HepG2 (cell line): ENCODE data around the gene PBX4. TPM values are rescaled to one million over a fixed set of nuclear protein-coding genes. Genes with fewer than 3 reads are reported as not detected.

Experiments
- ATAC-seq: fragments of 200-7000 bp; cut with Tn5 transposase; 3 replicates; pipeline ENCODE4 v1.9.1; 2020; ENCODE audit warnings: mild to moderate bottlenecking, moderate library complexity
- BruUV-seq: library from RNA; stranded (reverse); fragments of 400-500 nt; replicated peaks from 2 replicates; lab custom pipeline; 2021; lab: Mats Ljungman, UMichigan
- CTCF ChIA-PET: fragments of 300-600 bp; formaldehyde crosslinking; extraction: SDS; loops from one replicate; lab custom pipeline; 2021; ENCODE audit warnings: low total read pairs, inconsistent platforms, low intra/inter-chr PET ratio; lab: Yijun Ruan, JAX
- POLR2A ChIA-PET: fragments of 350-600 bp; sonication (Branson Sonifier 250); formaldehyde crosslinking; loops from one replicate; lab custom pipeline; 2020; ENCODE audit warnings: antibody characterized with exemption, inconsistent platforms; lab: Yijun Ruan, JAX
- DNase-seq: peaks from one replicate; pipeline ENCODE4 v3.0.0-alpha.2; 2015; ENCODE audit warnings: low spot score
- FAIRE-seq: peaks from 3 replicates; lab custom pipeline; 2011; peaks lifted over from hg19 to GRCh38; lab: Jason Lieb, UNC
- H2AFZ ChIP-seq: one replicate; pipeline ENCODE4 v1.6.1; 2011; ENCODE audit warnings: low read length, inconsistent platforms
- H3K27ac ChIP-seq: fragments of 300-600 bp; 3 replicates; pipeline ENCODE4 v1.8.0; 2011; ENCODE audit warnings: mixed run types, mild to moderate bottlenecking, mixed read lengths, low read length, inconsistent platforms; ENCODE audit not compliant: insufficient read depth; ENCODE audit errors: extremely low read length
- H3K27me3 ChIP-seq, 2 experiments: fragments of 200-600 bp in 1 of 2; 2 replicates in 1 of 2; 3 replicates in 1 of 2; pipeline versions ENCODE4 v1.6.0 to v1.8.0; 2011; ENCODE audit warnings: low read length in 2 of 2, mild to moderate bottlenecking in 2 of 2, moderate library complexity in 2 of 2, inconsistent platforms in 1 of 2; ENCODE audit not compliant: insufficient read depth in 2 of 2, control insufficient read depth in 1 of 2
- H3K36me3 ChIP-seq, 2 experiments: fragments of 200-600 bp in 1 of 2; replicated peaks in 1 of 2; 2 replicates in 1 of 2; 3 replicates in 1 of 2; pipeline versions ENCODE4 v1.5.1 to v1.8.0; 2011; ENCODE audit warnings: low read length in 2 of 2, inconsistent platforms in 1 of 2; ENCODE audit not compliant: insufficient read depth in 2 of 2, control insufficient read depth in 1 of 2
- H3K4me1 ChIP-seq: 2 replicates; pipeline ENCODE4 v1.5.1; 2012; ENCODE audit warnings: low read length, inconsistent platforms; ENCODE audit not compliant: insufficient read depth
- H3K4me2 ChIP-seq: 2 replicates; pipeline ENCODE4 v1.6.0; 2011; ENCODE audit warnings: low read depth, low read length, inconsistent platforms
- H3K4me3 ChIP-seq, 3 experiments: fragments of 200-600 bp in 1 of 3; sonication (generic), shearing (Covaris generic) in 1 of 3; replicated peaks in 1 of 3; 2 replicates each; pipeline ENCODE4 v1.5.1; 2011 to 2016; ENCODE audit warnings: low read length in 3 of 3, inconsistent platforms in 2 of 3, low read depth in 2 of 3, mild to moderate bottlenecking in 2 of 3, control low read depth in 1 of 3, mixed read lengths in 1 of 3; ENCODE audit not compliant: insufficient read depth in 1 of 3
- H3K79me2 ChIP-seq: one replicate; pipeline ENCODE4 v1.6.1; 2011; ENCODE audit warnings: low read length, inconsistent platforms; ENCODE audit not compliant: insufficient read depth
- H3K9ac ChIP-seq: 2 replicates; pipeline ENCODE4 v1.6.0; 2011; ENCODE audit warnings: mild to moderate bottlenecking, low read depth, low read length, inconsistent platforms; ENCODE audit not compliant: insufficient read depth
- H3K9me3 ChIP-seq: 2 replicates; pipeline ENCODE4 v1.5.1; 2012; ENCODE audit warnings: mild to moderate bottlenecking, low read length
- H4K20me1 ChIP-seq: 2 replicates; pipeline ENCODE4 v1.6.0; 2011; ENCODE audit warnings: inconsistent platforms, mild to moderate bottlenecking, low read length, moderate library complexity; ENCODE audit not compliant: insufficient read depth
- AGO2 ChIP-seq: fragments of 200-400 bp; formaldehyde crosslinking; optimal IDR thresholded peaks from 2 replicates; pipeline ENCODE3; 2017; ENCODE audit warnings: mild to moderate bottlenecking, low read depth, low read length, moderate library complexity
- ZNF205 ChIP-seq: IDR thresholded peaks from 2 replicates; pipeline ENCODE4 v1.6.1; 2018; ENCODE audit warnings: missing biosample characterization, missing genetic modification reagents
- ZNF644 ChIP-seq: IDR thresholded peaks from 2 replicates; pipeline ENCODE4 v1.6.1; 2016; ENCODE audit warnings: low read depth
- ZNF746 ChIP-seq: sonication (generic); formaldehyde crosslinking; IDR thresholded peaks from 2 replicates; pipeline ENCODE4 v1.8.0; 2022; ENCODE audit warnings: mild to moderate bottlenecking, missing genetic modification reagents
- ZNF891 ChIP-seq: sonication (generic); formaldehyde crosslinking; IDR thresholded peaks from 2 replicates; pipeline ENCODE4 v1.5.0; 2020; ENCODE audit warnings: mild to moderate bottlenecking, missing genetic modification reagents
- whole genome bisulfite sequencing: methylation state at CpG from one replicate; pipeline ENCODE4 v1.1.6; 2017; ENCODE audit warnings: low lambda C conversion rate; 5-methylcytosine and 5-hydroxymethylcytosine counted together
- in situ Hi-C: cut with HindIII; loops from 2 replicates; pipeline ENCODE4 v1.10.0; 2017; ENCODE audit warnings: low pct_unique_long_range_greater_than_20kb; ENCODE audit not compliant: extremely low pct_ligation_motif_present
- intact Hi-C: fragments of 100-400 bp; cut with micrococcal nuclease; formaldehyde crosslinking; loops from one replicate; pipeline ENCODE4 v1.10.0; 2022; ENCODE audit not compliant: unreplicated experiment
- polyA plus RNA-seq, 8 experiments: library from polyadenylated mRNA; depleted of rRNA in 3 of 8; stranded (reverse) in 7 of 8; unstranded in 1 of 8; fragments of >200 nt; fragmentation: Illumina TruSeq in 4 of 8; extraction: Trizol in 4 of 8; gene quantifications; 2 replicates each; pipeline versions ENCODE4 v1.2.1 to v1.2.3, GENCODE V29; 2011 to 2016; ENCODE audit warnings: low read depth in 4 of 8, missing spikeins in 1 of 8, mixed read lengths in 1 of 8; ENCODE audit not compliant: insufficient read depth in 1 of 8
- total RNA-seq, 5 experiments: library from RNA; depleted of rRNA; stranded (reverse); fragments of >200 nt; fragmentation: Illumina TruSeq; extraction: Trizol; gene quantifications; 2 replicates each; pipeline ENCODE4 v1.2.3, GENCODE V29; 2016; ENCODE audit warnings: low read depth in 1 of 5

Gene PBX4
- total and polyA plus RNA-seq, 2 of the 13 experiments (the other 11 are each of a cell fraction or from before 2014, with no cell fraction given) = not detected

GRCh38 chr19:19649155-19649554 is 30.7 kb upstream of the PBX4 start:
- intact Hi-C loops = no loop called here
- BruUV-seq = no TSS peak
- peaks cover 42 to 85% of the 10 kb centered on the region in 2 experiments; a peak in 4 of 5 replicates for H3K36me3 ChIP-seq
- DNase-seq (no peak), ATAC-seq (no peak)
- WGBS = 100% methylated on average over 6 of the region's 6 CpGs
- no peaks in the 10 kb centered on the region for H3K27me3 ChIP-seq
- H3K4me2 ChIP-seq = no peak overlapping the region
- no peak overlapping the region for H3K27ac ChIP-seq
- H3K9me3 ChIP-seq = no peaks in the 10 kb centered on the region
- no peak overlapping the region for H3K9ac ChIP-seq
- POLR2A ChIA-PET = interaction anchor here (1.5 kb wide), 1 partner anchor 15 kb away, joined by 4 read pairs; the partner anchor contains the start of gene ATP13A1
- no peaks in the 10 kb centered on the region for H4K20me1 ChIP-seq
- no peaks in the 10 kb centered on the region for H3K4me1 ChIP-seq
- in situ Hi-C loops = no loop called here
- CTCF ChIA-PET = no interaction called here
- no peak for TF ChIP-seq ZNF205 (CRISPR knock-in tag)
- no peak for TF ChIP-seq ZNF891 (CRISPR knock-in tag)
- TF ChIP-seq ZNF746 = no peak
- TF ChIP-seq, all 625 proteins: peak for 0
- FAIRE-seq = no peak
- Histone ChIP-seq H2AFZ (no peak overlapping the region), H3K4me3 (no peak overlapping the region), H3K79me2 (no peaks in the 10 kb centered on the region)

- no peaks in the 10 kb centered on the region for H3K4me1 ChIP-seq
- H4K20me1 ChIP-seq = no peaks in the 10 kb centered on the region
- ATAC-seq (no peak), FAIRE-seq (no peak), DNase-seq (no peak)
- WGBS = 100% methylated on average over 10 of the region's 29 CpGs
- H3K9me3 ChIP-seq = no peaks in the 10 kb centered on the region
- in situ Hi-C loops (no loop called here), intact Hi-C loops (no loop called here)
- TF ChIP-seq AGO2 = peak; percentile 53
- no peak for TF ChIP-seq ZNF644 (CRISPR knock-in tag)
- POLR2A ChIA-PET = no interaction called here
- BruUV-seq = no TSS peak
- H3K27ac ChIP-seq = no peak overlapping the region
- no peak overlapping the region for H2AFZ ChIP-seq
- no peaks in the 10 kb centered on the region for H3K79me2 ChIP-seq
- CTCF ChIA-PET = no interaction called here
- H3K27me3 ChIP-seq = no peaks in the 10 kb centered on the region
- no peak overlapping the region for H3K9ac ChIP-seq
- peaks cover 29 to 66% of the 10 kb centered on the region in 2 experiments; a peak in 4 of 5 replicates for H3K36me3 ChIP-seq
- no peak overlapping the region for H3K4me3 ChIP-seq
- H3K4me2 ChIP-seq = no peak overlapping the region
These were observed 28.7 kb upstream of the PBX4 start for GRCh38 chr19:19647037-19647835.
